Prostate gland (tissue), 2 donors: Measurements from ENCODE around the gene POU2F1.

Source experiments
- POLR2A ChIP-seq: fragments of 450-650 bp; IDR thresholded peaks from one replicate; pipeline ENCODE4 v1.6.1; 2016; ENCODE audit warnings: antibody characterized with exemption, mild to moderate bottlenecking
- TF ChIP-seq, protein P1 (sequence below), 4 experiments: fragments of 200-600 bp in 2 of 4; fragments of 450-650 bp in 2 of 4; sonication (generic) in 2 of 4; IDR thresholded peaks; 1 replicate in 3 of 4; 2 replicates in 1 of 4; pipeline ENCODE4 v1.5.1; 2016 to 2019; ENCODE audit warnings: antibody characterized with exemption in 4 of 4, mild to moderate bottlenecking in 2 of 4, moderate library complexity in 2 of 4

GRCh38 chr1:167297222-167298214 is 76.8 kb downstream of the POU2F1 start:
- TF ChIP-seq, protein P1, sequence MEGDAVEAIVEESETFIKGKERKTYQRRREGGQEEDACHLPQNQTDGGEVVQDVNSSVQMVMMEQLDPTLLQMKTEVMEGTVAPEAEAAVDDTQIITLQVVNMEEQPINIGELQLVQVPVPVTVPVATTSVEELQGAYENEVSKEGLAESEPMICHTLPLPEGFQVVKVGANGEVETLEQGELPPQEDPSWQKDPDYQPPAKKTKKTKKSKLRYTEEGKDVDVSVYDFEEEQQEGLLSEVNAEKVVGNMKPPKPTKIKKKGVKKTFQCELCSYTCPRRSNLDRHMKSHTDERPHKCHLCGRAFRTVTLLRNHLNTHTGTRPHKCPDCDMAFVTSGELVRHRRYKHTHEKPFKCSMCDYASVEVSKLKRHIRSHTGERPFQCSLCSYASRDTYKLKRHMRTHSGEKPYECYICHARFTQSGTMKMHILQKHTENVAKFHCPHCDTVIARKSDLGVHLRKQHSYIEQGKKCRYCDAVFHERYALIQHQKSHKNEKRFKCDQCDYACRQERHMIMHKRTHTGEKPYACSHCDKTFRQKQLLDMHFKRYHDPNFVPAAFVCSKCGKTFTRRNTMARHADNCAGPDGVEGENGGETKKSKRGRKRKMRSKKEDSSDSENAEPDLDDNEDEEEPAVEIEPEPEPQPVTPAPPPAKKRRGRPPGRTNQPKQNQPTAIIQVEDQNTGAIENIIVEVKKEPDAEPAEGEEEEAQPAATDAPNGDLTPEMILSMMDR (IDR thresholded peaks at IDR 0.05): no peak
- no peak for TF ChIP-seq POLR2A
